ENCODE data around the gene ADAMTS6.
"Not testable (repeated sequence)": the region's sequence is repeated elsewhere in the genome, so short reads cannot be mapped to it uniquely, and the experiment has no call there.

The ADAMTS6 gene

GRCh38 chr5:65412842-65413241 lies 68.9 kb downstream of the ADAMTS6 start:
- Histone ChIP-seq H3K9me3 (ENCODE audit: control insufficient read depth, insufficient read depth, low read length) (no peaks in the 10 kb centered on the region), H3K4me1 (ENCODE audit: control insufficient read depth, insufficient read depth, low read length) (no peaks in the 10 kb centered on the region), H3K27me3 (ENCODE audit: control insufficient read depth, insufficient read depth, low read length) (no peaks in the 10 kb centered on the region), H3K4me3 (ENCODE audit: low read depth, low read length) (no peak overlapping the region), H3K36me3 (ENCODE audit: control insufficient read depth, insufficient read depth, low read length) (no peaks in the 10 kb centered on the region), H3K9ac (ENCODE audit: low read depth, low read length) (no peak overlapping the region)

DNA sequence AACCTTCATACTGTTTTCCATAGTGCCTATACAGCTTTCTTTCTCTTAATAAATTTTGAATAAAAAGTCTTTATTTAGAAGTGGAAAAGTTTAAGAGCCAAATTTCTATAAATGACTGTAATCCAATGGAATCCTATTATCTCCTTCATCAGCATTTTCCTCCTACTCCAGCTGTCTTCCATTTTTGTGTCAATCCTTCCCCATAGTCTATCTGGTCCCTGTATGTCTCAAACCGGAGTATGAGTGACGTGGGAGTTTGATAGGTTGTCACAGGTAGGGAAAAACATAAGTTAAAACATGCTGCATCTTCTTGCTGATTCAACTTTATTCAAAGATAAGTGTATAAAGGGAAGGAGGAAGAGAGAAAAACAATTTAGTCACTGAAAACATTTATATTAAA lies 70.4 kb downstream of the ADAMTS6 start:
- no peaks in the 10 kb centered on the region for H3K27me3 ChIP-seq (ENCODE audit: control insufficient read depth, insufficient read depth, low read length)
- no peaks in the 10 kb centered on the region for H3K9me3 ChIP-seq (ENCODE audit: control insufficient read depth, insufficient read depth, low read length)
- H3K36me3 ChIP-seq (ENCODE audit: control insufficient read depth, insufficient read depth, low read length): no peaks in the 10 kb centered on the region
- H3K9ac ChIP-seq (ENCODE audit: low read depth, low read length): no peak overlapping the region
- no peaks in the 10 kb centered on the region for H3K4me1 ChIP-seq (ENCODE audit: control insufficient read depth, insufficient read depth, low read length)
- H3K4me3 ChIP-seq (ENCODE audit: low read depth, low read length): no peak overlapping the region

- Histone ChIP-seq H3K36me3 (ENCODE audit: control insufficient read depth, insufficient read depth, low read length) (no peaks in the 10 kb centered on the region), H3K27me3 (ENCODE audit: control insufficient read depth, insufficient read depth, low read length) (no peaks in the 10 kb centered on the region), H3K4me1 (ENCODE audit: control insufficient read depth, insufficient read depth, low read length) (no peaks in the 10 kb centered on the region), H3K9me3 (ENCODE audit: control insufficient read depth, insufficient read depth, low read length) (no peaks in the 10 kb centered on the region), H3K9ac (ENCODE audit: low read depth, low read length) (no peak overlapping the region), H3K4me3 (ENCODE audit: low read depth, low read length) (no peak overlapping the region)
Observed at GRCh38 chr5:65395526-65396155, 86.1 kb downstream of the ADAMTS6 start.

DNA sequence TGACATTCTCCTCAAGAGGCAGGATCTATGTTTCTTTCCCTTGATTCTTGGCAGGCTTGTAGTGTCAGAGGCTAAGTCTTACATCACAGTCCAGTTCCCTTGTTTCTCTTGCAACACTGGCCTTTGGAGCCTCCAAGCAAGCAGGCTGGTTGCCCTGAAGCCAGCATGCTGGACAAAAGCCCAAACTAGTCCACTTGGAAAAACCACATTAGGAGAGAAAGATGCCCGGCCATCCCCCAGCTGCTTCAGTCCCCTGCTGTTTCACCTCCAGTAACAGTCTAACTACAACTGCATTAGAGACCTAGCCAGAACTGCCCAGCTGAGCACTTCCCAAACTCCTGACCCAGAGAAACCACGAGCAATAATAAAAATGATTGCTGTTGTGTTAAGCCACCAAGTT lies 87.6 kb downstream of the ADAMTS6 start:
- H3K4me3 ChIP-seq (ENCODE audit: low read depth, low read length): no peak overlapping the region
- H3K36me3 ChIP-seq (ENCODE audit: control insufficient read depth, insufficient read depth, low read length): no peaks in the 10 kb centered on the region
- no peaks in the 10 kb centered on the region for H3K9me3 ChIP-seq (ENCODE audit: control insufficient read depth, insufficient read depth, low read length)
- H3K4me1 ChIP-seq (ENCODE audit: control insufficient read depth, insufficient read depth, low read length): no peaks in the 10 kb centered on the region
- no peak overlapping the region for H3K9ac ChIP-seq (ENCODE audit: low read depth, low read length)
- no peaks in the 10 kb centered on the region for H3K27me3 ChIP-seq (ENCODE audit: control insufficient read depth, insufficient read depth, low read length)

GRCh38 chr5:65391591-65391990 lies 90.1 kb downstream of the ADAMTS6 start:
- H3K4me3 ChIP-seq (ENCODE audit: low read depth, low read length): no peak overlapping the region
- H3K9me3 ChIP-seq (ENCODE audit: control insufficient read depth, insufficient read depth, low read length): no peaks in the 10 kb centered on the region
- H3K36me3 ChIP-seq (ENCODE audit: control insufficient read depth, insufficient read depth, low read length): no peaks in the 10 kb centered on the region
- H3K27me3 ChIP-seq (ENCODE audit: control insufficient read depth, insufficient read depth, low read length): no peaks in the 10 kb centered on the region
- H3K4me1 ChIP-seq (ENCODE audit: control insufficient read depth, insufficient read depth, low read length): no peaks in the 10 kb centered on the region
- H3K9ac ChIP-seq (ENCODE audit: low read depth, low read length): no peak overlapping the region

GRCh38 chr5:65390208-65390607 lies 91.5 kb downstream of the ADAMTS6 start:
- Histone ChIP-seq H3K27me3 (ENCODE audit: control insufficient read depth, insufficient read depth, low read length) (no peaks in the 10 kb centered on the region), H3K9me3 (ENCODE audit: control insufficient read depth, insufficient read depth, low read length) (no peaks in the 10 kb centered on the region), H3K9ac (ENCODE audit: low read depth, low read length) (no peak overlapping the region), H3K4me1 (ENCODE audit: control insufficient read depth, insufficient read depth, low read length) (no peaks in the 10 kb centered on the region), H3K36me3 (ENCODE audit: control insufficient read depth, insufficient read depth, low read length) (no peaks in the 10 kb centered on the region), H3K4me3 (ENCODE audit: low read depth, low read length) (no peak overlapping the region)

DNA sequence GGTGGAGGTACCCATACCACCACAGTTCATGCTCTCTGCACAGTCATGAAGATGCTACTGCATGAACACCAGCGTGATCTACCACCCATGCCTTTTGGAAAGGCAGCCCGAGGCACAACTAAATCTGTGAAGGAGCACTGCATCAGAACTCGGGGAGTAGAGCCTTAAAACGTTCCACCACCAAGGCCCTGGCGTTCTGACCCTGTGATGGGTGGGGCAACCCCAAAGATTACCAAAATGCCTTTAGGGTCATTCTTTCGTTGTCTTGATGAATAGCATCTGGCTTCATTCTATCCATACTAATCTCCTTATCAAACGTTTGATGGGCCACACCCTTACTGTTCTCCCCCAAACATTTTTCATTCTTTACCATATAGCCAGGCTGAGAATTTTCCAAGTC lies 97.9 kb downstream of the ADAMTS6 start:
- Histone ChIP-seq H3K9ac (ENCODE audit: low read depth, low read length) (no peak overlapping the region), H3K4me3 (ENCODE audit: low read depth, low read length) (no peak overlapping the region), H3K27me3 (ENCODE audit: control insufficient read depth, insufficient read depth, low read length) (no peaks in the 10 kb centered on the region), H3K4me1 (ENCODE audit: control insufficient read depth, insufficient read depth, low read length) (no peaks in the 10 kb centered on the region), H3K36me3 (ENCODE audit: control insufficient read depth, insufficient read depth, low read length) (no peaks in the 10 kb centered on the region), H3K9me3 (ENCODE audit: control insufficient read depth, insufficient read depth, low read length) (no peaks in the 10 kb centered on the region)

DNA sequence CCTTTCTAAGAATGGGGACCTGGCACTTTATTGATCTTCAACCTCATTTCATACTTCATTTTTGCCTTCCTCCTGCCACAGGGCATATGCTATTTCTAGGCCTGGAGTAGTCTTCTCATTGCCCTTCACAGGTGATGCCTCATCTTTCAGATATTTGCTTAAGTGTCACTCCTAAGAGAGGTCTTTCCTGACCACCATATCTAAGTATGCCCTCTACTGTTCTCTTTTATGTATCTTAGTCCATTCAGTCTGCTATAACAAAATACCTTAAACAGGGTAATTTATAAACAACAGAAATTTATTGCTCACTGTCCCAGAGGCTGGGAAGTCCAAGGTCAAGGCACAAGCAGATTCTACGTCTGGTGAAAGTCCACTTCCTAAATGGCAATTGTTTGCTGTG lies 99.1 kb downstream of the ADAMTS6 start:
- Histone ChIP-seq H3K36me3 (ENCODE audit: control insufficient read depth, insufficient read depth, low read length) (no peaks in the 10 kb centered on the region), H3K9ac (ENCODE audit: low read depth, low read length) (no peak overlapping the region), H3K27me3 (ENCODE audit: control insufficient read depth, insufficient read depth, low read length) (no peaks in the 10 kb centered on the region), H3K4me1 (ENCODE audit: control insufficient read depth, insufficient read depth, low read length) (no peaks in the 10 kb centered on the region), H3K4me3 (ENCODE audit: low read depth, low read length) (no peak overlapping the region), H3K9me3 (ENCODE audit: control insufficient read depth, insufficient read depth, low read length) (no peaks in the 10 kb centered on the region)

- not testable (repeated sequence) for H3K9me3 ChIP-seq (ENCODE audit: control insufficient read depth, insufficient read depth, low read length); H3K9ac ChIP-seq (ENCODE audit: low read depth, low read length); H3K4me1 ChIP-seq (ENCODE audit: control insufficient read depth, insufficient read depth, low read length); H3K4me3 ChIP-seq (ENCODE audit: low read depth, low read length); H3K27me3 ChIP-seq (ENCODE audit: control insufficient read depth, insufficient read depth, low read length); H3K36me3 ChIP-seq (ENCODE audit: control insufficient read depth, insufficient read depth, low read length)
Observed at GRCh38 chr5:65370505-65370904, 111.2 kb downstream of the ADAMTS6 start.

DNA sequence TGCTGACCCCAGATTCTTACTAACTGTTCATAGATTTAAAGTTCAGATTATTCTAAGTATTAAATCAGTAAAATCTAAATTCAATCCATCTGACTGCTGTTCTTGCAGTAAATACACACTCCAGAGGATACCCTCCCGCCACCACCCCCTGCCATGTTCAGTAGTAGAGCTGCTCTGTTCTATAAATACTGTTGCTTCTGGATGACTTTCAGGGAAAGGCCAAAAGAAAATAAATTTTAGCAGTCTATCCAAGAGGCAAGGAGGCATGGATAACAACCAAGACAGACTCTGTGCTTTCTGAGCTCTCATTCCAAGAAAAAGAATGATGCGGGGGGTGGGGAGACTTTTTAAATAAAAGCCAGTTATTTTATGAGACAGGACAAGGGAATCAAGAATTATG lies 115.1 kb downstream of the ADAMTS6 start:
- Histone ChIP-seq H3K27me3 (ENCODE audit: control insufficient read depth, insufficient read depth, low read length) (no peaks in the 10 kb centered on the region), H3K9ac (ENCODE audit: low read depth, low read length) (no peak overlapping the region), H3K9me3 (ENCODE audit: control insufficient read depth, insufficient read depth, low read length) (no peaks in the 10 kb centered on the region), H3K4me1 (ENCODE audit: control insufficient read depth, insufficient read depth, low read length) (peaks cover 8% of the 10 kb centered on the region), H3K4me3 (ENCODE audit: low read depth, low read length) (no peak overlapping the region), H3K36me3 (ENCODE audit: control insufficient read depth, insufficient read depth, low read length) (no peaks in the 10 kb centered on the region)

GRCh38 chr5:65364907-65365306 lies 116.8 kb downstream of the ADAMTS6 start:
- no peaks in the 10 kb centered on the region for H3K36me3 ChIP-seq (ENCODE audit: control insufficient read depth, insufficient read depth, low read length)
- no peaks in the 10 kb centered on the region for H3K9me3 ChIP-seq (ENCODE audit: control insufficient read depth, insufficient read depth, low read length)
- H3K9ac ChIP-seq (ENCODE audit: low read depth, low read length): no peak overlapping the region
- H3K27me3 ChIP-seq (ENCODE audit: control insufficient read depth, insufficient read depth, low read length): no peaks in the 10 kb centered on the region
- H3K4me1 ChIP-seq (ENCODE audit: control insufficient read depth, insufficient read depth, low read length): peaks cover 8% of the 10 kb centered on the region
- no peak overlapping the region for H3K4me3 ChIP-seq (ENCODE audit: low read depth, low read length)

DNA sequence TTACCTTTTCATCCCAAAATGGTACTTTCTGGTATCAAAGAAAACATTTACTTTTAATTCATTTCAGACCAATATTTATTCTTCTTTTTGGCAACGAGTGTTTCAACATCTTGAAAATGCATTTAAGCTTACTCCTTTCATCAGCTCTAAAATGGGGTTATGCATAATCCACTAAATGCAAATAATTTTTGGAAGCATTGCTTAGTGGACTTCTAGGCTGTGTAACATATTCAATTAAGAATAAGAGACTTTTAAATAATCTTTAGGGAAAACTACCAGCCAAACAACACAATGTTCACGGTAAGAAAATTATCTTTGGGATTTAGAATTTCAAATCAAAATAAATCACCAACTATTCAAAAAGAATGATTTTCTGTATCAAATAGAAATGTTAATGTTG lies 118.2 kb downstream of the ADAMTS6 start:
- no peak overlapping the region for H3K4me3 ChIP-seq (ENCODE audit: low read depth, low read length)
- H3K36me3 ChIP-seq (ENCODE audit: control insufficient read depth, insufficient read depth, low read length): no peaks in the 10 kb centered on the region
- peaks cover 8% of the 10 kb centered on the region for H3K4me1 ChIP-seq (ENCODE audit: control insufficient read depth, insufficient read depth, low read length)

More for the DNA sequence above, 118.2 kb downstream of the ADAMTS6 start:
- Histone ChIP-seq H3K27me3 (ENCODE audit: control insufficient read depth, insufficient read depth, low read length) (no peaks in the 10 kb centered on the region), H3K9me3 (ENCODE audit: control insufficient read depth, insufficient read depth, low read length) (no peaks in the 10 kb centered on the region), H3K9ac (ENCODE audit: low read depth, low read length) (no peak overlapping the region)

All from iPS-15b (cell line).